CD14-positive monocyte (primary cell): ENCODE data around the gene STK32B. TPM values are rescaled to one million over a fixed set of nuclear protein-coding genes. Genes with fewer than 3 reads are reported as not detected.

ENCODE experiments used
- DNase-seq, 3 donors: peaks; one replicate each; pipeline ENCODE4 v3.0.0-alpha.2; 2011 to 2022
- H2AFZ ChIP-seq: 2 replicates; pipeline ENCODE4 v1.6.0; 2012; ENCODE audit warnings: mild to moderate bottlenecking, low read depth, low read length, inconsistent platforms; ENCODE audit not compliant: insufficient read depth, poor library complexity, severe bottlenecking
- H3K27ac ChIP-seq, 2 donors: 1 replicate in 1 of 2; 2 replicates in 1 of 2; pipeline ENCODE4 v1.5.1; 2012 to 2013; ENCODE audit warnings: low read length in 2 of 2, control low read depth in 1 of 2, inconsistent platforms in 1 of 2, low read depth in 1 of 2, mild to moderate bottlenecking in 1 of 2
- H3K27me3 ChIP-seq, 2 donors: one replicate each; pipeline versions ENCODE4 v1.6.0 to v1.6.1; 2011 to 2013; ENCODE audit warnings: low read length in 2 of 2; ENCODE audit not compliant: control insufficient read depth in 2 of 2, insufficient read depth in 2 of 2
- H3K36me3 ChIP-seq, 2 donors: replicated peaks in 1 of 2; 1 replicate in 1 of 2; 2 replicates in 1 of 2; pipeline versions ENCODE4 v1.5.1 to v1.6.1; 2012 to 2013; ENCODE audit warnings: low read length in 2 of 2, control low read depth in 1 of 2, inconsistent platforms in 1 of 2, mild to moderate bottlenecking in 1 of 2; ENCODE audit not compliant: insufficient read depth in 2 of 2, control insufficient read depth in 1 of 2
- H3K4me1 ChIP-seq, 2 donors: 1 replicate in 1 of 2; 2 replicates in 1 of 2; pipeline versions ENCODE4 v1.5.1 to v1.6.1; 2012 to 2013; ENCODE audit warnings: low read length in 2 of 2, control low read depth in 1 of 2, inconsistent platforms in 1 of 2, mild to moderate bottlenecking in 1 of 2, moderate library complexity in 1 of 2; ENCODE audit not compliant: insufficient read depth in 2 of 2, control insufficient read depth in 1 of 2
- H3K4me2 ChIP-seq: replicated peaks from 2 replicates; pipeline ENCODE3; 2012; ENCODE audit warnings: low read length, moderate library complexity, mild to moderate bottlenecking; ENCODE audit not compliant: poor library complexity, severe bottlenecking; ENCODE audit errors: extremely low read depth
- H3K4me3 ChIP-seq, 3 experiments: fragments of 200-600 bp in 1 of 3; sonication (generic) in 1 of 3; replicated peaks in 1 of 3; 1 replicate in 2 of 3; 2 replicates in 1 of 3; pipeline ENCODE4 v1.5.1; 2011 to 2013; ENCODE audit warnings: low read length in 3 of 3, mild to moderate bottlenecking in 3 of 3, control low read depth in 2 of 3, low read depth in 2 of 3, inconsistent platforms in 1 of 3, moderate library complexity in 1 of 3
- H3K79me2 ChIP-seq: 2 replicates; pipeline ENCODE4 v1.6.0; 2012; ENCODE audit warnings: mild to moderate bottlenecking, control low read depth, inconsistent platforms, low read length, moderate library complexity; ENCODE audit not compliant: insufficient read depth
- H3K9ac ChIP-seq: 2 replicates; pipeline ENCODE4 v1.6.0; 2017; ENCODE audit warnings: low read length, mild to moderate bottlenecking; ENCODE audit not compliant: insufficient read depth, poor library complexity, severe bottlenecking
- H3K9me3 ChIP-seq, 2 donors: replicated peaks in 1 of 2; 1 replicate in 1 of 2; 2 replicates in 1 of 2; pipeline versions ENCODE4 v1.5.1 to v1.6.1; 2012 to 2013; ENCODE audit warnings: low read length in 2 of 2, control low read depth in 1 of 2; ENCODE audit not compliant: control insufficient read depth in 1 of 2, insufficient read depth in 1 of 2
- H4K20me1 ChIP-seq: 2 replicates; pipeline ENCODE4 v1.6.0; 2012; ENCODE audit warnings: mild to moderate bottlenecking, low read length, control low read depth, moderate library complexity; ENCODE audit not compliant: insufficient read depth
- H3K27ac Mint-ChIP-seq, 7 donors: one replicate each; pipeline ENCODE4 v1.8.0; 2020; ENCODE audit warnings: mild to moderate bottlenecking in 7 of 7, mixed read lengths in 7 of 7, moderate library complexity in 6 of 7, inconsistent platforms in 2 of 7
- H3K27me3 Mint-ChIP-seq, 3 donors: one replicate each; pipeline ENCODE4 v1.8.0; 2021 to 2022; ENCODE audit warnings: low read depth in 3 of 3, mild to moderate bottlenecking in 3 of 3, mixed read lengths in 3 of 3, moderate library complexity in 3 of 3, inconsistent platforms in 1 of 3
- H3K36me3 Mint-ChIP-seq, 2 donors: one replicate each; pipeline ENCODE4 v1.8.0; 2020; ENCODE audit warnings: mixed read lengths in 2 of 2, inconsistent platforms in 1 of 2, mild to moderate bottlenecking in 1 of 2
- H3K4me1 Mint-ChIP-seq: one replicate; pipeline ENCODE4 v1.8.0; 2020; ENCODE audit warnings: mild to moderate bottlenecking, mixed read lengths
- H3K4me3 Mint-ChIP-seq, 2 donors: one replicate each; pipeline ENCODE4 v1.8.0; 2020; ENCODE audit warnings: mild to moderate bottlenecking in 2 of 2, mixed read lengths in 2 of 2, moderate library complexity in 1 of 2
- H3K9me3 Mint-ChIP-seq, 7 donors: one replicate each; pipeline ENCODE4 v1.8.0; 2020 to 2022; ENCODE audit warnings: mixed read lengths in 7 of 7, mild to moderate bottlenecking in 6 of 7, moderate library complexity in 6 of 7, inconsistent platforms in 2 of 7
- CTCF ChIP-seq: fragments of 200-600 bp; IDR thresholded peaks from one replicate; pipeline ENCODE4 v1.8.0; 2022; ENCODE audit warnings: antibody characterized with exemption, mild to moderate bottlenecking
- WGBS: methylation state at CpG from one replicate; pipeline ENCODE4 v1.1.5; 2013; ENCODE audit warnings: missing lambda C conversion rate; ENCODE audit not compliant: insufficient coverage; 5-methylcytosine and 5-hydroxymethylcytosine counted together
- intact Hi-C, 2 donors: fragments of 100-400 bp; cut with micrococcal nuclease; formaldehyde crosslinking; loops; one replicate each; pipeline versions ENCODE4 v1.15.0 to v1.15.1; 2023
- polyA plus RNA-seq, 3 donors: library from polyadenylated mRNA; depleted of rRNA in 1 of 3; unstranded in 2 of 3; stranded (reverse) in 1 of 3; fragments of 300-500 nt in 2 of 3; fragments of >200 nt in 1 of 3; fragmentation: Illumina TruSeq in 2 of 3; gene quantifications; 1 replicate in 2 of 3; 2 replicates in 1 of 3; pipeline ENCODE4 v1.2.3, GENCODE V29; 2012 to 2021

STK32B gene
- polyA plus RNA-seq, 3 donors = 0.61 to 1.7 (median 0.75) TPM

GRCh38 chr4:5162909-5163508, 111.7 kb downstream of the STK32B start:
- TF ChIP-seq CTCF = no peak
- Mint-ChIP-seq H3K36me3 (no peaks in the 10 kb centered on the region), H3K27me3 (peaks cover 0 to 4% (median 0%) of the 10 kb centered on the region in 3 donors), H3K9me3 (no peaks in the 10 kb centered on the region), H3K4me1 (no peaks in the 10 kb centered on the region), H3K27ac (no peak overlapping the region), H3K4me3 (no peak overlapping the region)
- H3K4me1 ChIP-seq = no peaks in the 10 kb centered on the region
- DNase-seq = no peak
- 63% methylated on average over 5 of the region's 6 CpGs for WGBS
- no peak overlapping the region for H3K27ac ChIP-seq
- no peaks in the 10 kb centered on the region for H4K20me1 ChIP-seq
- no peaks in the 10 kb centered on the region for H3K27me3 ChIP-seq
- intact Hi-C loops = no loop called here
- no peak overlapping the region for H2AFZ ChIP-seq
- no peaks in the 10 kb centered on the region for H3K79me2 ChIP-seq
- no peaks in the 10 kb centered on the region for H3K36me3 ChIP-seq
- H3K4me2 ChIP-seq = no peak overlapping the region
- H3K4me3 ChIP-seq = no peak overlapping the region
- no peak overlapping the region for H3K9ac ChIP-seq
- no peaks in the 10 kb centered on the region for H3K9me3 ChIP-seq

GRCh38 chr4:5164221-5164912, 113.1 kb downstream of the STK32B start:
- peak overlapping the region in 1 of 7 donors; percentile 34 for H3K27ac Mint-ChIP-seq
- Histone ChIP-seq H3K4me1 (no peaks in the 10 kb centered on the region), H3K79me2 (no peaks in the 10 kb centered on the region), H3K4me2 (no peak overlapping the region), H3K9me3 (no peaks in the 10 kb centered on the region), H3K4me3 (no peak overlapping the region), H4K20me1 (no peaks in the 10 kb centered on the region), H3K9ac (no peak overlapping the region), H2AFZ (no peak overlapping the region), H3K36me3 (peaks cover 0 to 3% of the 10 kb centered on the region in 2 donors), H3K27me3 (no peaks in the 10 kb centered on the region), H3K27ac (no peak overlapping the region)
- peaks cover 0 to 3% (median 0%) of the 10 kb centered on the region in 3 donors for H3K27me3 Mint-ChIP-seq
- TF ChIP-seq CTCF = no peak
- no peak for DNase-seq
- WGBS = 98% methylated on average over 8 of the region's 10 CpGs
- peaks cover 2 to 5% of the 10 kb centered on the region in 2 donors for H3K36me3 Mint-ChIP-seq
- intact Hi-C loops = no loop called here
- H3K9me3 Mint-ChIP-seq = no peaks in the 10 kb centered on the region
- no peaks in the 10 kb centered on the region for H3K4me1 Mint-ChIP-seq
- no peak overlapping the region for H3K4me3 Mint-ChIP-seq
